Urinary bladder (tissue), 4 donors: Measurements from ENCODE around the gene SLC35D2. TPM values are rescaled to one million over a fixed set of nuclear protein-coding genes. Genes with fewer than 3 reads are reported as not detected.

ENCODE experiments used
- DNase-seq: peaks from one replicate; pipeline ENCODE4 v3.0.0-alpha.2; 2015; ENCODE audit errors: extremely low spot score
- H3K27ac ChIP-seq: one replicate; pipeline ENCODE4 v1.5.1; 2013; ENCODE audit warnings: low read depth, mild to moderate bottlenecking, moderate library complexity
- H3K36me3 ChIP-seq: one replicate; pipeline ENCODE4 v1.6.1; 2013; ENCODE audit warnings: mild to moderate bottlenecking, moderate library complexity; ENCODE audit not compliant: insufficient read depth
- H3K4me1 ChIP-seq: one replicate; pipeline ENCODE4 v1.6.1; 2013; ENCODE audit warnings: mild to moderate bottlenecking, moderate library complexity; ENCODE audit not compliant: insufficient read depth
- H3K4me3 ChIP-seq: one replicate; pipeline ENCODE4 v1.5.1; 2013; ENCODE audit warnings: low read depth, low read length
- WGBS: extraction: QIAGEN DNeasy Blood & Tissue Kit; methylation state at CpG from one replicate; pipeline ENCODE4 v1.1.7; 2013; 5-methylcytosine and 5-hydroxymethylcytosine counted together
- polyA plus RNA-seq: library from polyadenylated mRNA; stranded (reverse); fragments of 200-250 nt; gene quantifications from one replicate; pipeline ENCODE4 v1.2.3, GENCODE V29; 2013
- total RNA-seq: library from RNA; depleted of rRNA; stranded (reverse); fragments of >200 nt; gene quantifications from one replicate; pipeline ENCODE4 v1.2.3, GENCODE V29; 2014
- donor health status: healthy with polysubstance abuse.
- donor health status: healthy.

Gene SLC35D2
- total RNA-seq = 22.6 TPM
- 19.8 TPM for polyA plus RNA-seq

DNA sequence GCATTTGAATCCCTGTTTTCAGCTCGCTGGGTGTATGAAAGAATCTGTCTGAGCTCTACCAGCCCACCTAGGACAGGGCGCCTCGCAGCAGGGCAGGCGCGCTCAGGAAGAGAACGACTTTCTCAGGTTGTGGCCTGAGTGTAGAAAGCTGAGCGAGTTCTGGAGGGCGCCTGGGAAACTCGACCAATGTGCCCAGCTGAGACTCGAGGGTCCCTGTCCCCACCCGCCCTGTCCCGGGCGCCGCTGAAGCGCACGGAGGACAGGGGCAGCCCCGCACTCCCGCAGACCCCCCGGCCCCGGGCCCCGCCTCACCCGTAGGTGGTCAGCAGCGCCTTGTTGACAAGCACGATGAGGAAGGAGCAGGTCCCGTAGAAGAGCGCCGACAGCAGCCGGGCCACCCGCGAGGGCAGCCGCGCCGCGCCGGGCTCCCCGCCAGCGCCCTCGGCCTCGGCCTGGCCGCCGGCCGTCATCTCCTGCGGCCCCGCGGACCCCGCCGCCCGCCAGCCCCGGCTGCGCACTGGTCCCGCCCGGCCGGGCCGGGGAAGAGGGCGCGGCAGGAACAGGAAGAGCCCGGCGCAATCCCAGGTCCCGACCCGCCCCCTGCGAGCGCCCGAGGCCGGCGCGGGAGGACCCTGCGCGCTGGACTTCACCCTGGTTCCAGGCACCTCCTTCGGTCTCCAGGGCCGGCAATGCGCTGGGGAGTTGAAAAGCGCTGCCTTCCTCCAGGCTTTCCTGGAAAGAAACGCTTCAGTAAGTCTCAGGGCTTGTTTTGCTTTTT lies at the start of gene SLC35D2:
SLC35D2 (minus strand) TSS at position 547 of the 778 bp plus-strand sequence; CDS start at position 470, 77 bp downstream.
- peak within 1 kb of the TSS; percentile 97 for H3K4me3 ChIP-seq
- H3K4me1 ChIP-seq = no peaks in the 10 kb centered on the region
- WGBS = under 1% methylated on average over 73 of the region's 73 CpGs
- no peak for DNase-seq
- peak within 1 kb of the TSS; percentile 79 for H3K27ac ChIP-seq
- no peaks in the 10 kb centered on the region for H3K36me3 ChIP-seq

DNA sequence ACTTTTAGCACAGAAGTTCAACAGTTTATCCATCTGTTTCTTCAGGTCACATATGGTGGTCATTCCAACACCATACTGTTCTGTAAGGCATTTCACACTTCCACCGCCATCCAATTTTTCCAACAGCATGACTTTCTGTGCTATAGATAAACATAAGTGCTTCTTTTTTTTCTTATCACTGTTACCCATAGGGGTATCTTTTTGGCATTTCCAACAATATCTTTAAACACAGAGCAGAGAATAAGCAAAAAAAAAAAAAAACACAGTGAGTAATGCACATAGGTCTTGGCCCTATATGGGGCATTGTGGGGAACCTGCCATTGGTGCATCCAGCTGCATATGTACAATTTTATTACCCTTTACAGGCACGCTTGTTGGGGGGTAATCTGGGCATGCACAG lies 46.9 kb upstream of the SLC35D2 start:
- DNase-seq = no peak
- Histone ChIP-seq H3K27ac (no peak overlapping the region), H3K4me3 (no peak overlapping the region), H3K4me1 (no peaks in the 10 kb centered on the region), H3K36me3 (no peaks in the 10 kb centered on the region)
- 86% methylated on average over 2 of the region's 2 CpGs for WGBS

DNA sequence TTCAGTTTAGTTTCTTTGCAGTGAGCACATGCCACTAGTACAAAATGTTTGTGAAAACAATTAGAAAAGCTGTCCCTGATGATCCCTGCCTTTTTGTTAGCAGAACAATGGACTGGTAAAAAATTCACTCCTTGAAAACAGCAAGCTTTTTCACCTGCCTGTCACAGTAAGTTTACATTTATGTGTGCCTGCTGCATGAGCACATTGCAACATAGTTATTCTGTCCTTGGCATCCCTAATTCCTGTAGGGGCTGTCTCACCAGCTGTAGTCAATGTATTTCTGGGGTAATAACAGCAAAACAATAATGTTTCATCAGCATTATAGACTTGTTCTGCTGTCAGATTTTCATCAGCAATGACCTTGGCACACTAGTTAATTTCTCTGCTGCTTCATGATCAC lies 46.2 kb upstream of the SLC35D2 start:
- no peaks in the 10 kb centered on the region for H3K36me3 ChIP-seq
- no peak for DNase-seq
- no peaks in the 10 kb centered on the region for H3K4me1 ChIP-seq
- H3K27ac ChIP-seq = no peak overlapping the region
- H3K4me3 ChIP-seq = no peak overlapping the region

DNA sequence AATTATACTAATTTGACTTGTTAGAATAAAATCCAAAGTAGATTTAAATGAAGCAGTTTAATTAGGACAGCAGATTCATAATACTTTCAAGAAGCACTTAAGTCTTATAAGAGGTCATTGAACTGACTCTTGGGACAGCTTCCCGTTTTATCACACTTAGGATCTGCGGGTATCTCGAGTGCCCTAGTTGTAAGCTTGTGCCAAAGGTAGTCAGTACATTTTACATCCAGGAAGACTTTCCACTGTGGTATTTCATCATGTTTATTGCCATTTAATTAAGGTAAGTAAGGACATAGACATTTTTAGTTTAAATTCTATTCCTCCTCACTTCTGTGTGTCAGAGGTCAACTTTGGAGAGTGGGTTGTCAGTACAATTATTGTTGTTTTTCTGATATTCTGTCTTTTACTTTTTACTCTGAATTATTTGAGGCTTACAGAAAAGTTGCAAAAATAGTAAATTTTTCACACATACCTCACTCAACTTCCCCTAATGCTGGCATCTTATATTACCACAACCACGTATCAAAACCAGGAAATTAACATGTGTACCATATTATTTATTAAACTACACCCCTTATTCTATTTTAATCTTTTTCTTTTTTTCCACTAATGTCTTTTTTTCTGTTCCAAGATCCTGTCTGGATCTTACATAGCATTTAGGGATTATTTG lies 42.1 kb upstream of the SLC35D2 start:
- whole genome bisulfite sequencing = 64% methylated on average over 4 of the region's 4 CpGs
- Histone ChIP-seq H3K4me3 (no peak overlapping the region), H3K27ac (no peak overlapping the region), H3K4me1 (no peaks in the 10 kb centered on the region), H3K36me3 (no peaks in the 10 kb centered on the region)
- no peak for DNase-seq

DNA sequence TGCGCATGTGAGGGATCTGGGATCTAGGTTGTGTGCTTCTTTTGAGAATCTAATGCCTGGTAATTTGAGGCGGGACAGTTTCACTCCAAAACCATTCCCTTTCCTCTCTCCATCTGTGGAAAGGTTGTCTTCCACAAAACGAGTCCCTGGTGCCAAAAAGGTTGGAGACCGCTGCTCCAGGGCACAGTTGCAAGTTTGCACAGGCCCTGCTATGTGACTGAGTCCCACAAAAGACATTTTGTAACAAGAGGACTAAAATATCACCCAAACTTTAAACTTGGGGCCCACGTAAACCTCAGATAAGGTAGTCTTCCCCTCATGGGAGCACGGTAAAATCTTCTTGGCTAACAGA lies 40.5 kb upstream of the SLC35D2 start:
- DNase-seq = no peak
- Histone ChIP-seq H3K36me3 (no peaks in the 10 kb centered on the region), H3K27ac (no peak overlapping the region), H3K4me1 (no peaks in the 10 kb centered on the region), H3K4me3 (no peak overlapping the region)
- WGBS = 67% methylated on average over 6 of the region's 6 CpGs

DNA sequence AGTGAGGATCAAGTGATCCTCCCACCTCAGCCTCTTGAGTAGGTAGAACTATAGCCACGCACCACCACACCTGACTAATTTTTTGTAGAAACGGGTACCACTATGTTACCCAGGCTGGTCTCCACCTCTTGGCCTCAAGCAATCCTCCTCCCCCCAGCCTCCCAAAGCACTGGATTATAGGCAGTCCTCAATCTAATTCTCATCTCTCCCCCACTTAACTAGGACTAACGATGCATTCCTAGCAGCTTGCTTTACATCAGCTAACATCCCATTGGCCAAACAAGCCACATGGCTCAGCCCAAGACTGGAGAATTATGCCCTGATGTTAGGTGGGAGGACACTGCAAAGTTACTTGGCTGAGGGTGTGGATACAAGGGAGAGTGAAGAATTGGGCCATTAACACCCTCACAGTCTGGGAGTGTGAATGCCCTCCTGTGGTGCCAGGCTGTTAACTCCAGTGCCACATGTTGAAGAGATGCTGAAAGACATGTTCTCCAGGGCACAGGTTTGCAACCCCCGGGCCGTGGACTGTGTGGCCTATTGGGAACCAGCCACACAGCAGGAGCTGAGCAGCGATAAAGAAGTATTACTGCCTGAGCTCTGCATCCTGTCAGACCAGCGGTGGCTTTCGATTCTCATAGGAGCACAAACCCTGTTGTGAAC lies 39.9 kb upstream of the SLC35D2 start:
- H3K27ac ChIP-seq = no peak overlapping the region
- H3K4me1 ChIP-seq = no peaks in the 10 kb centered on the region
- H3K4me3 ChIP-seq = no peak overlapping the region
- no peaks in the 10 kb centered on the region for H3K36me3 ChIP-seq
- DNase-seq = no peak
- 80% methylated on average over 8 of the region's 8 CpGs for WGBS

DNA sequence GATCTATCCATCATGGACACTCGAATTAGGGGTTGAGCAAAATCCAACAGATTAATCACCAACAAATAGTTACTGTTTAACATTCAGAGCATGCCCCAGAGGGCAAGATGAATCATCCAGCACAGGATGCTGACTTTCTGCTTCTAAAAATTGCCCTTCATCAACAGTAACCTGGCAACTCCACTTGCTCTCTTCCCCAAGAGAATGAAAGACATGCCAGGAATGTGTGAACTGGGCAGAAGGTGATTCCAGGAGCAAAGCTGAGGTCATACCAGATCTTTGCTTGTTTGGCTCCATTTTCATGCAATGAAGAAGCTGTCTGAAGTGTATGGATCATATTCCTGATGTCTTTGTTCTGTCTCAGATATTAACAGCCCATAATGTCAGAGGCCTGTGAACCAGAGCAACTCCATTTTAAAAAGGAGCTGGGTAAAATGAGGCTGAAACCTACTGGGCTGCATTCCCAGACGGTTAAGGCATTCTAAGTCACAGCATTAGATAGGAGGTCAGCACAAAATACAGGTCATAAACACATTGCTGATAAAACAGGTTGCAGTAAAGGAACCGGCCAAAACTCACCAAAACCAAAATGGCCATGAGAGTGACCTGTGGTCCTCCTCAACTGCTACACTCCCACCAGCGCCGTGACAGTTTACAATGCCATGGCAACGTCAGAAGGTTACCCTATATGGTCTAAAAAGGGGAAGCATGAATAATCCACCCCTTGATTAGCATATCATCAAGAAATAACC lies 37.1 kb upstream of the SLC35D2 start:
- H3K36me3 ChIP-seq = no peaks in the 10 kb centered on the region
- no peak for DNase-seq
- no peak overlapping the region for H3K27ac ChIP-seq
- WGBS = 47% methylated on average over 6 of the region's 6 CpGs
- no peaks in the 10 kb centered on the region for H3K4me1 ChIP-seq
- H3K4me3 ChIP-seq = no peak overlapping the region

DNA sequence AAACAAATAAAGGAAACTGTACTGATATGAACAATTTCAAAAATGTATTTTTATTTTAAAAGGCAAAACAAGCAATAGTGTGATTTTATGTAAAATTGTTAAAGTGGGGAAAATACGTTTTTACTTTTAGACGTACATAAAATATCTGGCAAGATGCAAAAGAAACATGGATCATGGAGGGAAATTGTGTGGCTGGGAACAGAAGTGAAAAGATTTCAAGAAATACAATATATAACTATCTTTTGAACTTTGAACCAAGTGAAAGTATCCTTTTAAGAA lies 36.1 kb upstream of the SLC35D2 start:
- no peak overlapping the region for H3K27ac ChIP-seq
- no peaks in the 10 kb centered on the region for H3K4me1 ChIP-seq
- H3K36me3 ChIP-seq = no peaks in the 10 kb centered on the region
- no peak for DNase-seq
- no peak overlapping the region for H3K4me3 ChIP-seq
- 36% methylated on average over 2 of the region's 2 CpGs for WGBS

DNA sequence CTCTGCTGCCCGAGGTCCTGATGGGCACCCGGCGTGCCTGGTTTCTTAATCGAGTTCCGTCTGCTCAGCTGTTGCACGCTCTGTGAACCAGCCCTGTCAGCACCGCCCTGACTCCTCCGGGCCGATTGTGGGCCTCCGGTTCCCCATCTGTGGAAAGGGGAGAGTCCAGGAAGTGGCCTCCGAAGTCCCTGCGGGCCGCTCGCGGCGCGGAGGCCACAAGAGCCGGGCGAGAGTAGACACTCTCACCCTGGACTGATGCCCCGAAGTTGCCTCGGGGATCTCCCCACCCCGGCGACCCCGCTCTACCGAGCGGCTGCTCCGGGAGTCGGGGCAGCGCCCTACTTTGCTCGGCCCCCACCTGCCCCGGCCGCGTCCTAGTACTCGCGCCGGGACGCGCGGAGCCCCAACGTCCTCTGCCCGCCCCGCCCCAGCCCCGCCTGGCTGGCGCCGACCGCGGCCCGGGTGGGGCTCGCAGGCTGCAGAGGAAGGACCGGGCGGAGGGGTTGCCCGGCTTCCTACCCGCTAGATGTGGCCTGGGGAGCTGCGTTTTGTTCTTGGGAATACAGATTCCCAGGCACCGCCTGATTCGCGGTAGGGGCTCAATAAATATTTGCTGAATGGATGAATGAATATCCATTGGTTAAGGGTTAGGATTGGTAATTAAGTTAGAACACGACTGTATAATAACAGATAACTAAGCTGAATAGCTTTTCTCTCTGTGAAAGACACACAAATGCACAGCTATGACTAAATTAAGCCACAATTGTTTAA lies 35.6 kb upstream of the SLC35D2 start:
- no peaks in the 10 kb centered on the region for H3K36me3 ChIP-seq
- peak overlapping the region; percentile 92 for H3K4me3 ChIP-seq
- H3K27ac ChIP-seq = peak overlapping the region; percentile 98
- DNase-seq = no peak
- H3K4me1 ChIP-seq = no peaks in the 10 kb centered on the region
- WGBS = under 1% methylated on average over 58 of the region's 58 CpGs

DNA sequence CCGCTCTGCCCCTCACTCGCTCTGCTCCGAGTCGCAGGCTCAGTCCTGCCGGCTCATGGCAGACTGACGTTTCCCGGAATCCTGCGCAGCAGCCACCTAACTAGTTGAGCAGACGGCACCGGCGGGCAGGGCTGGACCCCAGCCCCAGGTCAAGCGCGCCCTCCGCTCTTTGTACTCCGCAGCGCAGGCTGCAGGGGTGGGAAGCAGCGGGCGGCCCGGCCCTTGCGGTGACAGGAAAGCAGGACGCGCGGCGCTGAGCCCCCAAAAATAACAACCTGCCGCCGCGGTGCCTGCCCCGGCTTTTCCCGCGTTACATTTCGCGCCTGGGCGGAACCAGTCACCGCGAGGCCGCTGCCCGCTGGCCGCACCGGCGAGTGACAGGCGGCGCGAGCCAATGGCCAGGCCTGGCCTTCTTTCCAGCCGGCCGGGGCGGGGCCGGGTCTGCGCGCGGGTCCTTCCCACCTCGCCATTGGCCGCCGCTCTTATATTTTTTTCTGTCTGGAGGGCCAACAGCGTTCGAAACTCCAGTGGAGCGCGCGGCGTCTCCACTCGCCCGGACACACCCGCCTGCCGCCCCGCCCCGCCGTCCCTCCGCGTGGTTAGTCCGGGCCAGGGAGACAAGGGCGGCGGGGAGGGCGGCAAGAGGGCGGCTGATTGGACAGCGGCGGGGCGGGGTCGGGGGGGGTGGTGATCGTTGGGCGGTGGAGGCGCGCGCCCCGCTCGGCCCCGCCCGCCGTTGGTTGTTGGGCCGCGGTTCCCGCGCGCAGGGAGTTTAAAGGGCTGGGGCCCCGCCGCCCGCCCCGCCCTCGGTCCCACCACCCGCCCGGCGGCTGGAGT lies 34.8 kb upstream of the SLC35D2 start, which contains the start of gene ZNF367:
ZNF367 (minus strand) TSS at position 288 of the 837 bp plus-strand sequence. CDS start 338 bp downstream, outside the sequence.
- peak within 1 kb of the TSS; percentile 92 for H3K4me3 ChIP-seq
- H3K27ac ChIP-seq = peak within 1 kb of the TSS; percentile 98
- H3K4me1 ChIP-seq = no peaks in the 10 kb centered on the region
- no peaks in the 10 kb centered on the region for H3K36me3 ChIP-seq
- WGBS = under 1% methylated on average over 99 of the region's 100 CpGs
- peak; percentile 89 for DNase-seq

DNA sequence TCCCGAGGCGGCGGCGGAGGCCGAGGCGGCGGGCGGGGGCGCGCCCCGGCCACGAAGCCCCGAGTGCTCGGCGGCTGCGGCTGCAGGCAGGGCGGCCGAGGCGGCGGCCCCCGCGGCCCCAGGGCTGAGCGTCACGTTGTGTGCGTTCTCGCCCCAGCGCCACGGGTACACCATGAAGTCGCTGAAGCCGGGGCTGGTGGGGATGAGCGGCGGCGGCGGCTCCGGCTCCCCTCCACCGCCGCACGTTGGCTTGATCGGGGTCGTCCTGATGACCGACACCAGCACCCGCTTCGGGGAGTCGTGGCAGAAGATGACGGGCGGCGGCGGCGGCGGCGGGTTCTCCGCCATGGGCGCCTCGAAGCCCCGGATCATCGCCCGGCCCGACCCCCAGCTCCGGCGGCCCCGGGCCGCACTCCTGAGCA lies 34.2 kb upstream of the SLC35D2 start:
- Histone ChIP-seq H3K4me3 (peak overlapping the region; percentile 92), H3K4me1 (no peaks in the 10 kb centered on the region), H3K36me3 (no peaks in the 10 kb centered on the region), H3K27ac (peak overlapping the region; percentile 89)
- under 1% methylated on average over 59 of the region's 62 CpGs for WGBS
- DNase-seq = no peak

DNA sequence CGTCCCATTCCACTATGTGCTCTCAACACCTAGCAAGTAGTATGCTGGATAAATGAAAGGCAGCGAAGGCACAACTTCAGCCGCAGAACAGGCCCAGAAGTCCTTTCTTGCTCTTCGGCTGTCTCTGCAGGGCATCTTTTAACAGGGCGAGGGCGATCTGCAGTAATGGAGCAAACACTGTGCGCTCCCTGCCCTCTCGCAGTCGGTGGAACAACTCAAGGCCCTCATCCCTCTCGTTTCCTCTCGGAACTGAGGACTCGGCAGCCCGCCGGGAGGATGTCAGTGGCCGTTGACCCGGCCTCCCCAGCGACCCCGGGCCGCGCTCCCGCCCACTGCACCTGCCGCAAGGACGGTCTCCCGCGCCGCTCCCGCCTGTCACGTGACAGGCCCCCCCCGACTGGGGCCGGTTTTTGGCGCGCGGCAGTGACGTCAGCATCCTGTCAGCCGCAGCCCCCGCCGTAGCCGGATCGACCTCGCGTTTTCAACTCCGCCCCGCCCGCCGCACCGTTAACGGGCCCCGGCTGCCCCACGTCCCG lies 33.6 kb upstream of the SLC35D2 start:
- H3K27ac ChIP-seq = peak overlapping the region; percentile 89
- no peaks in the 10 kb centered on the region for H3K36me3 ChIP-seq
- under 1% methylated on average over 50 of the region's 50 CpGs for WGBS
- H3K4me1 ChIP-seq = no peaks in the 10 kb centered on the region
- DNase-seq = no peak
- peak overlapping the region; percentile 92 for H3K4me3 ChIP-seq
